HCT116 (cell line): ENCODE results near the gene DLG2.

ENCODE experiments used
- CBX3 ChIP-seq: IDR thresholded peaks from 2 replicates; pipeline ENCODE4 v1.6.1; 2012; ENCODE audit warnings: low read depth
- CEBPB ChIP-seq: IDR thresholded peaks from 2 replicates; pipeline ENCODE4 v1.6.1; 2012; ENCODE audit warnings: low read depth
- EGR1 ChIP-seq: IDR thresholded peaks from 2 replicates; pipeline ENCODE4 v1.6.1; 2012; ENCODE audit warnings: low read depth
- EZH2 ChIP-seq: fragments of 200-600 bp; sonication (generic); IDR thresholded peaks from 2 replicates; pipeline ENCODE4 v1.6.1; 2017; ENCODE audit warnings: antibody characterized with exemption, mixed run types
- FOSL1 ChIP-seq: IDR thresholded peaks from 2 replicates; pipeline ENCODE4 v1.6.1; 2012; ENCODE audit warnings: low read depth
- POLR2A ChIP-seq: IDR thresholded peaks from 2 replicates; pipeline ENCODE4 v1.7.0; 2011; ENCODE audit warnings: borderline replicate concordance; ENCODE audit not compliant: insufficient read depth, insufficient read length; ENCODE audit errors: extremely low read depth
- POLR2AphosphoS5 ChIP-seq: IDR thresholded peaks from 2 replicates; pipeline ENCODE4 v1.6.1; 2011; ENCODE audit warnings: mild to moderate bottlenecking, low read depth, low read length, moderate library complexity
- SIN3A ChIP-seq: IDR thresholded peaks from 2 replicates; pipeline ENCODE4 v1.6.1; 2012; ENCODE audit warnings: low read depth
- SRF ChIP-seq: IDR thresholded peaks from 2 replicates; pipeline ENCODE4 v1.6.1; 2012; ENCODE audit warnings: low read depth
- ZFX ChIP-seq: fragments of 450-650 bp; IDR thresholded peaks from 2 replicates; pipeline ENCODE4 v1.6.1; 2017
- TF ChIP-seq, protein P1 (sequence below), 3 experiments: fragments of 200-600 bp in 1 of 3; sonication (generic) in 1 of 3; IDR thresholded peaks in 2 of 3; conservative IDR thresholded peaks in 1 of 3; 2 replicates each; pipeline ENCODE4 v1.5.1; 2012 to 2017; ENCODE audit warnings: low read depth in 2 of 3, low read length in 2 of 3, antibody characterized with exemption in 1 of 3, borderline replicate concordance in 1 of 3, control low read depth in 1 of 3, mild to moderate bottlenecking in 1 of 3, mixed read lengths in 1 of 3, mixed run types in 1 of 3, moderate library complexity in 1 of 3; ENCODE audit not compliant: insufficient read depth in 1 of 3
- TF ChIP-seq, protein P2 (sequence below): IDR thresholded peaks from 2 replicates; pipeline ENCODE4 v1.6.1; 2012
- TF ChIP-seq, protein P3 (sequence below): IDR thresholded peaks from 2 replicates; pipeline ENCODE4 v1.6.1; 2012; ENCODE audit warnings: low read depth
- TF ChIP-seq, protein P4 (sequence below): IDR thresholded peaks from 2 replicates; pipeline ENCODE4 v1.6.1; 2012

DNA sequence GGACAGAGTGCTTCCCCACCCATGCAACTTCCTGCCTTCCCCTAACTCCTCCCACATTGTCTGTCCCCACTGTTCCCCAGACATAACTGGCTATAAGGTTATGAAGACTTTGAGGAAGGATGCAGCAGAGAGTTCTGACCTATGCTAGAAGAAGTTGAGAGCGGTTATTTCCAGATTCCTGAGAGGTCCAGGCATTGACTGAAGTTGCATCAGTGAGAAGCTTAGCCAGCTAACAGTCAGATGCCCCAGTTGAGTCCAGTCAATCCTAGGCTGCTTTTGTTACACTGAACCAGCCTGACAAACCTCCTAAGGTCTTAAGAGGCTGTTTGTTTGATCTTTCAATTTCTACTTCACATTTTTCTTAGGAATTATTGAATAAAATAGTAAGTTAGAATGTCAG, 1403.1 kb downstream of the DLG2 start:
- TF ChIP-seq FOSL1 (no peak), POLR2AphosphoS5 (no peak), SRF (no peak), EGR1 (no peak), POLR2A (no peak), CEBPB (no peak), ZFX (no peak), EZH2 (no peak), SIN3A (no peak), CBX3 (no peak)
- TF ChIP-seq, protein P1, sequence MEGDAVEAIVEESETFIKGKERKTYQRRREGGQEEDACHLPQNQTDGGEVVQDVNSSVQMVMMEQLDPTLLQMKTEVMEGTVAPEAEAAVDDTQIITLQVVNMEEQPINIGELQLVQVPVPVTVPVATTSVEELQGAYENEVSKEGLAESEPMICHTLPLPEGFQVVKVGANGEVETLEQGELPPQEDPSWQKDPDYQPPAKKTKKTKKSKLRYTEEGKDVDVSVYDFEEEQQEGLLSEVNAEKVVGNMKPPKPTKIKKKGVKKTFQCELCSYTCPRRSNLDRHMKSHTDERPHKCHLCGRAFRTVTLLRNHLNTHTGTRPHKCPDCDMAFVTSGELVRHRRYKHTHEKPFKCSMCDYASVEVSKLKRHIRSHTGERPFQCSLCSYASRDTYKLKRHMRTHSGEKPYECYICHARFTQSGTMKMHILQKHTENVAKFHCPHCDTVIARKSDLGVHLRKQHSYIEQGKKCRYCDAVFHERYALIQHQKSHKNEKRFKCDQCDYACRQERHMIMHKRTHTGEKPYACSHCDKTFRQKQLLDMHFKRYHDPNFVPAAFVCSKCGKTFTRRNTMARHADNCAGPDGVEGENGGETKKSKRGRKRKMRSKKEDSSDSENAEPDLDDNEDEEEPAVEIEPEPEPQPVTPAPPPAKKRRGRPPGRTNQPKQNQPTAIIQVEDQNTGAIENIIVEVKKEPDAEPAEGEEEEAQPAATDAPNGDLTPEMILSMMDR (IDR thresholded peaks at IDR 0.05 in 2 of 3, conservative IDR thresholded peaks at IDR 0.05 in 1 of 3; ENCODE audit: borderline replicate concordance in 1 of 3, insufficient read depth in 1 of 3, low read depth in 2 of 3, low read length in 2 of 3): no peak
- TF ChIP-seq, protein P2, sequence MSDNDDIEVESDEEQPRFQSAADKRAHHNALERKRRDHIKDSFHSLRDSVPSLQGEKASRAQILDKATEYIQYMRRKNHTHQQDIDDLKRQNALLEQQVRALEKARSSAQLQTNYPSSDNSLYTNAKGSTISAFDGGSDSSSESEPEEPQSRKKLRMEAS: no peak
- TF ChIP-seq, protein P3, sequence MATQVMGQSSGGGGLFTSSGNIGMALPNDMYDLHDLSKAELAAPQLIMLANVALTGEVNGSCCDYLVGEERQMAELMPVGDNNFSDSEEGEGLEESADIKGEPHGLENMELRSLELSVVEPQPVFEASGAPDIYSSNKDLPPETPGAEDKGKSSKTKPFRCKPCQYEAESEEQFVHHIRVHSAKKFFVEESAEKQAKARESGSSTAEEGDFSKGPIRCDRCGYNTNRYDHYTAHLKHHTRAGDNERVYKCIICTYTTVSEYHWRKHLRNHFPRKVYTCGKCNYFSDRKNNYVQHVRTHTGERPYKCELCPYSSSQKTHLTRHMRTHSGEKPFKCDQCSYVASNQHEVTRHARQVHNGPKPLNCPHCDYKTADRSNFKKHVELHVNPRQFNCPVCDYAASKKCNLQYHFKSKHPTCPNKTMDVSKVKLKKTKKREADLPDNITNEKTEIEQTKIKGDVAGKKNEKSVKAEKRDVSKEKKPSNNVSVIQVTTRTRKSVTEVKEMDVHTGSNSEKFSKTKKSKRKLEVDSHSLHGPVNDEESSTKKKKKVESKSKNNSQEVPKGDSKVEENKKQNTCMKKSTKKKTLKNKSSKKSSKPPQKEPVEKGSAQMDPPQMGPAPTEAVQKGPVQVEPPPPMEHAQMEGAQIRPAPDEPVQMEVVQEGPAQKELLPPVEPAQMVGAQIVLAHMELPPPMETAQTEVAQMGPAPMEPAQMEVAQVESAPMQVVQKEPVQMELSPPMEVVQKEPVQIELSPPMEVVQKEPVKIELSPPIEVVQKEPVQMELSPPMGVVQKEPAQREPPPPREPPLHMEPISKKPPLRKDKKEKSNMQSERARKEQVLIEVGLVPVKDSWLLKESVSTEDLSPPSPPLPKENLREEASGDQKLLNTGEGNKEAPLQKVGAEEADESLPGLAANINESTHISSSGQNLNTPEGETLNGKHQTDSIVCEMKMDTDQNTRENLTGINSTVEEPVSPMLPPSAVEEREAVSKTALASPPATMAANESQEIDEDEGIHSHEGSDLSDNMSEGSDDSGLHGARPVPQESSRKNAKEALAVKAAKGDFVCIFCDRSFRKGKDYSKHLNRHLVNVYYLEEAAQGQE: no peak
- TF ChIP-seq, protein P4, sequence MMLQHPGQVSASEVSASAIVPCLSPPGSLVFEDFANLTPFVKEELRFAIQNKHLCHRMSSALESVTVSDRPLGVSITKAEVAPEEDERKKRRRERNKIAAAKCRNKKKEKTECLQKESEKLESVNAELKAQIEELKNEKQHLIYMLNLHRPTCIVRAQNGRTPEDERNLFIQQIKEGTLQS: no peak
